Measurements from ENCODE around the gene AKNA. TPM values are rescaled to one million over a fixed set of nuclear protein-coding genes. Genes with fewer than 3 reads are reported as not detected.

Gene AKNA
- total RNA-seq, 1 experiment from 2014 or later: 29.3 TPM

DNA sequence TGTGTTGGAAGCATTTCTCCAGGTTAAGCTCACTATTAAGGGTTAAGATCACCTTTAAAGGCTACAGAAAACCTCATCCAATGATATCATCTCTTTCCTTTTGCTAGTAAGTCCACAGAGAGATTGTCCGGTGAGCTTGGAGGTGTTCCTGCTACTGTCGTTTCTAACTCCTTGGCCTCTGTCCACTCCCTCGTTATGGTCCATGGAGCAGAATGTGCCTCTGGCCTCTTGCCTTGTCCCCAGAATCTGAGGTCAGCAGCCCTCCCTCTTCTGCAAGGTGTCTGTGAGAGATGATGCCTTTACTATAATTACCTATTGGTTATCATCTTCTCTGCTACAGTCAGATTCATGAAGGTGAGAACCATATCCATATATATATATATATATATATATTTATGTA is 43.1 kb downstream of the AKNA start (continued):
- TF ChIP-seq, protein P1, sequence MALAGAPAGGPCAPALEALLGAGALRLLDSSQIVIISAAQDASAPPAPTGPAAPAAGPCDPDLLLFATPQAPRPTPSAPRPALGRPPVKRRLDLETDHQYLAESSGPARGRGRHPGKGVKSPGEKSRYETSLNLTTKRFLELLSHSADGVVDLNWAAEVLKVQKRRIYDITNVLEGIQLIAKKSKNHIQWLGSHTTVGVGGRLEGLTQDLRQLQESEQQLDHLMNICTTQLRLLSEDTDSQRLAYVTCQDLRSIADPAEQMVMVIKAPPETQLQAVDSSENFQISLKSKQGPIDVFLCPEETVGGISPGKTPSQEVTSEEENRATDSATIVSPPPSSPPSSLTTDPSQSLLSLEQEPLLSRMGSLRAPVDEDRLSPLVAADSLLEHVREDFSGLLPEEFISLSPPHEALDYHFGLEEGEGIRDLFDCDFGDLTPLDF (CRISPR knock-in tag; IDR thresholded peaks at IDR 0.05): no peak
- TF ChIP-seq NFE2L1 (CRISPR knock-in tag; IDR thresholded peaks at IDR 0.05): no peak
- TF ChIP-seq, protein P2, sequence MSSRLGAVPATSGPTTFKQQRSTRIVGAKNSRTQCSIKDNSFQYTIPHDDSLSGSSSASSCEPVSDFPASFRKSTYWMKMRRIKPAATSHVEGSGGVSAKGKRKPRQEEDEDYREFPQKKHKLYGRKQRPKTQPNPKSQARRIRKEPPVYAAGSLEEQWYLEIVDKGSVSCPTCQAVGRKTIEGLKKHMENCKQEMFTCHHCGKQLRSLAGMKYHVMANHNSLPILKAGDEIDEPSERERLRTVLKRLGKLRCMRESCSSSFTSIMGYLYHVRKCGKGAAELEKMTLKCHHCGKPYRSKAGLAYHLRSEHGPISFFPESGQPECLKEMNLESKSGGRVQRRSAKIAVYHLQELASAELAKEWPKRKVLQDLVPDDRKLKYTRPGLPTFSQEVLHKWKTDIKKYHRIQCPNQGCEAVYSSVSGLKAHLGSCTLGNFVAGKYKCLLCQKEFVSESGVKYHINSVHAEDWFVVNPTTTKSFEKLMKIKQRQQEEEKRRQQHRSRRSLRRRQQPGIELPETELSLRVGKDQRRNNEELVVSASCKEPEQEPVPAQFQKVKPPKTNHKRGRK (CRISPR knock-in tag; IDR thresholded peaks at IDR 0.05; ENCODE audit: borderline replicate concordance): no peak
- no peak for TF ChIP-seq ESRRA (CRISPR knock-in tag; IDR thresholded peaks at IDR 0.05; ENCODE audit: borderline replicate concordance)
- no peak for TF ChIP-seq GRHL2 (CRISPR knock-in tag; IDR thresholded peaks at IDR 0.05; ENCODE audit: insufficient replicate concordance, severe bottlenecking)
- no peak for TF ChIP-seq RELA (CRISPR knock-in tag; IDR thresholded peaks at IDR 0.05; ENCODE audit: borderline replicate concordance)
- TF ChIP-seq, protein P3, sequence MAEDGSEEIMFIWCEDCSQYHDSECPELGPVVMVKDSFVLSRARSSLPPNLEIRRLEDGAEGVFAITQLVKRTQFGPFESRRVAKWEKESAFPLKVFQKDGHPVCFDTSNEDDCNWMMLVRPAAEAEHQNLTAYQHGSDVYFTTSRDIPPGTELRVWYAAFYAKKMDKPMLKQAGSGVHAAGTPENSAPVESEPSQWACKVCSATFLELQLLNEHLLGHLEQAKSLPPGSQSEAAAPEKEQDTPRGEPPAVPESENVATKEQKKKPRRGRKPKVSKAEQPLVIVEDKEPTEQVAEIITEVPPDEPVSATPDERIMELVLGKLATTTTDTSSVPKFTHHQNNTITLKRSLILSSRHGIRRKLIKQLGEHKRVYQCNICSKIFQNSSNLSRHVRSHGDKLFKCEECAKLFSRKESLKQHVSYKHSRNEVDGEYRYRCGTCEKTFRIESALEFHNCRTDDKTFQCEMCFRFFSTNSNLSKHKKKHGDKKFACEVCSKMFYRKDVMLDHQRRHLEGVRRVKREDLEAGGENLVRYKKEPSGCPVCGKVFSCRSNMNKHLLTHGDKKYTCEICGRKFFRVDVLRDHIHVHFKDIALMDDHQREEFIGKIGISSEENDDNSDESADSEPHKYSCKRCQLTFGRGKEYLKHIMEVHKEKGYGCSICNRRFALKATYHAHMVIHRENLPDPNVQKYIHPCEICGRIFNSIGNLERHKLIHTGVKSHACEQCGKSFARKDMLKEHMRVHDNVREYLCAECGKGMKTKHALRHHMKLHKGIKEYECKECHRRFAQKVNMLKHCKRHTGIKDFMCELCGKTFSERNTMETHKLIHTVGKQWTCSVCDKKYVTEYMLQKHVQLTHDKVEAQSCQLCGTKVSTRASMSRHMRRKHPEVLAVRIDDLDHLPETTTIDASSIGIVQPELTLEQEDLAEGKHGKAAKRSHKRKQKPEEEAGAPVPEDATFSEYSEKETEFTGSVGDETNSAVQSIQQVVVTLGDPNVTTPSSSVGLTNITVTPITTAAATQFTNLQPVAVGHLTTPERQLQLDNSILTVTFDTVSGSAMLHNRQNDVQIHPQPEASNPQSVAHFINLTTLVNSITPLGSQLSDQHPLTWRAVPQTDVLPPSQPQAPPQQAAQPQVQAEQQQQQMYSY (CRISPR knock-in tag; IDR thresholded peaks at IDR 0.05): no peak
- TF ChIP-seq SP1 (CRISPR knock-in tag; conservative IDR thresholded peaks at IDR 0.05): no peak
- TF ChIP-seq NR1H2 (CRISPR knock-in tag; IDR thresholded peaks at IDR 0.05): no peak
- no peak for TF ChIP-seq NFATC4 (CRISPR knock-in tag; IDR thresholded peaks at IDR 0.05)
- TF ChIP-seq TCF7 (CRISPR knock-in tag; IDR thresholded peaks at IDR 0.05; ENCODE audit: low read depth): no peak

- CTCF ChIA-PET: no interaction called here
These were observed 43.6 kb downstream of the AKNA start for GRCh38 chr9:114344188-114344566.

More at GRCh38 chr9:114344188-114344566, 43.6 kb downstream of the AKNA start:
- Mint-ChIP-seq H3K27ac (no peak overlapping the region), H3K4me1 (peaks cover 9% of the 10 kb centered on the region), H3K27me3 (ENCODE audit: low read depth) (no peaks in the 10 kb centered on the region), H3K4me3 (no peak overlapping the region), H3K9me3 (no peaks in the 10 kb centered on the region), H3K36me3 (peaks cover 40% of the 10 kb centered on the region)
- POLR2A ChIA-PET: no interaction called here
- TF ChIP-seq ZNF281 (CRISPR knock-in tag; IDR thresholded peaks at IDR 0.05): no peak
- TF ChIP-seq ZNF396 (CRISPR knock-in tag; IDR thresholded peaks at IDR 0.05; ENCODE audit: borderline replicate concordance): no peak
- no peak for TF ChIP-seq RELA (CRISPR knock-in tag; IDR thresholded peaks at IDR 0.05; ENCODE audit: borderline replicate concordance)
- TF ChIP-seq MLX (CRISPR knock-in tag; IDR thresholded peaks at IDR 0.05): no peak
- TF ChIP-seq, protein P4, sequence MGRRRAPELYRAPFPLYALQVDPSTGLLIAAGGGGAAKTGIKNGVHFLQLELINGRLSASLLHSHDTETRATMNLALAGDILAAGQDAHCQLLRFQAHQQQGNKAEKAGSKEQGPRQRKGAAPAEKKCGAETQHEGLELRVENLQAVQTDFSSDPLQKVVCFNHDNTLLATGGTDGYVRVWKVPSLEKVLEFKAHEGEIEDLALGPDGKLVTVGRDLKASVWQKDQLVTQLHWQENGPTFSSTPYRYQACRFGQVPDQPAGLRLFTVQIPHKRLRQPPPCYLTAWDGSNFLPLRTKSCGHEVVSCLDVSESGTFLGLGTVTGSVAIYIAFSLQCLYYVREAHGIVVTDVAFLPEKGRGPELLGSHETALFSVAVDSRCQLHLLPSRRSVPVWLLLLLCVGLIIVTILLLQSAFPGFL (CRISPR knock-in tag; IDR thresholded peaks at IDR 0.05; ENCODE audit: borderline replicate concordance): no peak
- TF ChIP-seq ZNF219 (CRISPR knock-in tag; IDR thresholded peaks at IDR 0.05; ENCODE audit: borderline replicate concordance): no peak
- TF ChIP-seq ETV6 (CRISPR knock-in tag; IDR thresholded peaks at IDR 0.05): no peak
- TF ChIP-seq IRF2 (CRISPR knock-in tag; IDR thresholded peaks at IDR 0.05; ENCODE audit: borderline replicate concordance, low read depth): no peak
- no peak for TF ChIP-seq ELF4 (CRISPR knock-in tag; IDR thresholded peaks at IDR 0.05; ENCODE audit: low read depth)
- no peak for TF ChIP-seq ZNF416 (CRISPR knock-in tag; IDR thresholded peaks at IDR 0.05)
- no peak for TF ChIP-seq ARID4B (CRISPR knock-in tag; IDR thresholded peaks at IDR 0.05; ENCODE audit: borderline replicate concordance)
- no peak for DNase-seq (ENCODE audit: low spot score)
- ATAC-seq: no peak
